Spleen (tissue), 7 donors: ENCODE measurements around the gene CST1.
"Not testable (repeated sequence)": the region's sequence is repeated elsewhere in the genome, so short reads cannot be mapped to it uniquely, and the experiment has no call there.

Source experiments
- POLR2A ChIP-seq, 3 donors: fragments of 450-650 bp; IDR thresholded peaks; one replicate each; pipeline ENCODE4 v1.5.1; 2017; ENCODE audit warnings: antibody characterized with exemption in 3 of 3, mild to moderate bottlenecking in 1 of 3
- TF ChIP-seq, protein P1 (sequence below), 11 experiments: fragments of 200-600 bp in 7 of 11; fragments of 450-650 bp in 4 of 11; sonication (generic) in 4 of 11; IDR thresholded peaks in 8 of 11; conservative IDR thresholded peaks in 3 of 11; 1 replicate in 7 of 11; 2 replicates in 4 of 11; pipeline versions ENCODE4 v1.4.0 to v1.8.0; 2016 to 2021; ENCODE audit warnings: antibody characterized with exemption in 11 of 11, inconsistent platforms in 4 of 11, mild to moderate bottlenecking in 1 of 11
- donor health status: DM: no; HTN: no; CAD: no; lungs with moderate emphysema.
- donor health status: DM: no; HTN: no; CAD: no.
- donor health status: DM: no; HTN: no; CAD: no.

- TF ChIP-seq, protein P1, sequence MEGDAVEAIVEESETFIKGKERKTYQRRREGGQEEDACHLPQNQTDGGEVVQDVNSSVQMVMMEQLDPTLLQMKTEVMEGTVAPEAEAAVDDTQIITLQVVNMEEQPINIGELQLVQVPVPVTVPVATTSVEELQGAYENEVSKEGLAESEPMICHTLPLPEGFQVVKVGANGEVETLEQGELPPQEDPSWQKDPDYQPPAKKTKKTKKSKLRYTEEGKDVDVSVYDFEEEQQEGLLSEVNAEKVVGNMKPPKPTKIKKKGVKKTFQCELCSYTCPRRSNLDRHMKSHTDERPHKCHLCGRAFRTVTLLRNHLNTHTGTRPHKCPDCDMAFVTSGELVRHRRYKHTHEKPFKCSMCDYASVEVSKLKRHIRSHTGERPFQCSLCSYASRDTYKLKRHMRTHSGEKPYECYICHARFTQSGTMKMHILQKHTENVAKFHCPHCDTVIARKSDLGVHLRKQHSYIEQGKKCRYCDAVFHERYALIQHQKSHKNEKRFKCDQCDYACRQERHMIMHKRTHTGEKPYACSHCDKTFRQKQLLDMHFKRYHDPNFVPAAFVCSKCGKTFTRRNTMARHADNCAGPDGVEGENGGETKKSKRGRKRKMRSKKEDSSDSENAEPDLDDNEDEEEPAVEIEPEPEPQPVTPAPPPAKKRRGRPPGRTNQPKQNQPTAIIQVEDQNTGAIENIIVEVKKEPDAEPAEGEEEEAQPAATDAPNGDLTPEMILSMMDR (IDR thresholded peaks at IDR 0.05 in 8 of 11, conservative IDR thresholded peaks at IDR 0.05 in 3 of 11): peak in 6 of 11 experiments; percentile 31 to 59 (median 48)
- not testable (repeated sequence) for TF ChIP-seq POLR2A (IDR thresholded peaks at IDR 0.05)
These were observed 48.6 kb upstream of the CST1 start for GRCh38 chr20:23799216-23799847.
